HG03135 (cell line): ENCODE results near the gene OR6Y1.

Source experiments
- ATAC-seq: cut with Tn5 transposase; IDR thresholded peaks from one replicate; pipeline ENCODE4 v1.9.1; 2021; ENCODE audit warnings: mild to moderate bottlenecking, moderate library complexity; ENCODE audit not compliant: unreplicated experiment

The OR6Y1 gene

GRCh38 chr1:158506369-158506987 lies 47.7 kb downstream of the OR6Y1 start:
- no peak for ATAC-seq

DNA sequence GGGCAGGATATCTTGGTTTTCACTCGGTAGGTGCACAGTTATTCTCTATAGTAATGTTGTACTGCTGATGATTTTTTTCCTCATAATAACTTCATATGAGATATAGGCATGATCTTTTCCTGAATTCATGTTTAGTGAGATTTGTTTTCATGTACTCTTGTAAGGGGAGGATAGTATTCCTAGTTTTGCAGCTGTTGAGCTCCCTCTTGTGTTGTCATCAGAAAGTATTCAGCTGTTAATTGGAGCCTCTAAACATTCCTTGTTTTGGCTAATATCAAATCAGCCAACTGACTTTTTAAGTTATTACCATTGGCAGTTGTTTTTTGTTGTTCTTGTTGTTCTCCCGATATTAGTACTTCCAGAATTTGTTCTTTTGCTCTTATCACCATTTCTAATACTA lies 57.8 kb downstream of the OR6Y1 start:
- no peak for ATAC-seq

GRCh38 chr1:158494796-158495195 lies 59.4 kb downstream of the OR6Y1 start:
- no peak for ATAC-seq
